Spleen (tissue), 13 donors: ENCODE measurements around the gene SLC16A14. TPM values are rescaled to one million over a fixed set of nuclear protein-coding genes. Genes with fewer than 3 reads are reported as not detected.
A peak's percentile ranks its signal among the peaks of the same experiment; 100 is the strongest.
"Not testable (repeated sequence)": the region's sequence is repeated elsewhere in the genome, so short reads cannot be mapped to it uniquely, and the experiment has no call there.

Source experiments
- DNase-seq: peaks from one replicate; pipeline ENCODE4 v3.0.0-alpha.2; 2020
- H3K27ac ChIP-seq, 8 donors: fragments of 200-600 bp; sonication (generic) in 7 of 8; 1 replicate in 4 of 8; 2 replicates in 4 of 8; pipeline versions ENCODE4 v1.5.0 to v1.8.0; 2016 to 2021; ENCODE audit warnings: inconsistent platforms in 4 of 8, mild to moderate bottlenecking in 4 of 8, moderate library complexity in 1 of 8
- H3K27me3 ChIP-seq, 7 donors: fragments of 200-600 bp; sonication (generic) in 6 of 7; replicated peaks in 1 of 7; 1 replicate in 4 of 7; 2 replicates in 3 of 7; pipeline versions ENCODE4 v1.5.0 to v1.8.0; 2016 to 2021; ENCODE audit warnings: inconsistent platforms in 3 of 7, mild to moderate bottlenecking in 1 of 7
- H3K36me3 ChIP-seq, 6 donors: fragments of 200-600 bp; sonication (generic) in 5 of 6; 1 replicate in 4 of 6; 2 replicates in 2 of 6; pipeline versions ENCODE4 v1.5.0 to v1.8.0; 2016 to 2021; ENCODE audit warnings: inconsistent platforms in 2 of 6
- H3K4me1 ChIP-seq, 6 donors: fragments of 200-600 bp; sonication (generic) in 5 of 6; 1 replicate in 3 of 6; 2 replicates in 3 of 6; pipeline versions ENCODE4 v1.5.0 to v1.8.0; 2016 to 2021; ENCODE audit warnings: inconsistent platforms in 3 of 6
- H3K4me3 ChIP-seq, 8 donors: fragments of 200-600 bp; sonication (generic) in 7 of 8; 1 replicate in 4 of 8; 2 replicates in 4 of 8; pipeline versions ENCODE4 v1.5.0 to v1.8.0; 2016 to 2021; ENCODE audit warnings: inconsistent platforms in 4 of 8, mild to moderate bottlenecking in 4 of 8, moderate library complexity in 2 of 8
- H3K9me3 ChIP-seq, 8 donors: fragments of 200-600 bp; sonication (generic) in 7 of 8; 1 replicate in 4 of 8; 2 replicates in 4 of 8; pipeline versions ENCODE4 v1.5.0 to v1.8.0; 2016 to 2021; ENCODE audit warnings: inconsistent platforms in 4 of 8
- CTCF ChIP-seq, 11 experiments: fragments of 200-600 bp in 7 of 11; fragments of 450-650 bp in 4 of 11; sonication (generic) in 4 of 11; IDR thresholded peaks in 8 of 11; conservative IDR thresholded peaks in 3 of 11; 1 replicate in 7 of 11; 2 replicates in 4 of 11; pipeline versions ENCODE4 v1.4.0 to v1.8.0; 2016 to 2021; ENCODE audit warnings: antibody characterized with exemption in 11 of 11, inconsistent platforms in 4 of 11, mild to moderate bottlenecking in 1 of 11
- POLR2A ChIP-seq, 3 donors: fragments of 450-650 bp; IDR thresholded peaks; one replicate each; pipeline ENCODE4 v1.5.1; 2017; ENCODE audit warnings: antibody characterized with exemption in 3 of 3, mild to moderate bottlenecking in 1 of 3
- POLR2AphosphoS5 ChIP-seq, 3 donors: sonication (generic); formaldehyde crosslinking; IDR thresholded peaks; one replicate each; pipeline ENCODE4 v1.5.1; 2017; ENCODE audit warnings: antibody characterized with exemption in 3 of 3
- WGBS, 5 donors: extraction: QIAGEN DNeasy Blood & Tissue Kit in 3 of 5; methylation state at CpG; one replicate each; pipeline versions ENCODE4 v1.1.5 to v1.1.7; 2013 to 2018; 5-methylcytosine and 5-hydroxymethylcytosine counted together
- intact Hi-C: fragments of 100-400 bp; cut with DNase I; formaldehyde crosslinking; loops from one replicate; pipeline ENCODE4 v1.15.0; 2023; ENCODE audit warnings: low total_unique reads
- long read RNA-seq, 2 donors: transcript quantifications; one replicate each; lab custom pipeline, GENCODE V29; 2026
- polyA plus RNA-seq, 3 donors: library from polyadenylated mRNA; stranded (reverse); fragments of 200-250 nt; gene quantifications; one replicate each; pipeline ENCODE4 v1.2.1, GENCODE V29; 2013
- total RNA-seq, 7 donors: library from RNA; depleted of rRNA in 3 of 7; stranded (reverse); fragments of >200 nt in 3 of 7; fragmentation: NEBNext Ultra II Directional in 4 of 7; extraction: Animal tissue kit (Norgen Biotek cat#: 25700) in 4 of 7; gene quantifications; one replicate each; pipeline versions ENCODE4 v1.1.0 to v1.2.1, GENCODE V29; 2016 to 2021
- donor health status: healthy with polysubstance abuse.
- donor health status: DM: no; HTN: no; CAD: no; lungs with moderate emphysema.
- donor health status: DM: no; HTN: no; CAD: no.
- donor health status: Bipolar disorder and iron deficiency.
- donor health status: healthy.
- donor health status: DM: no; HTN: no; CAD: no.
- donor health status: DM: yes; HTN: yes; CAD: no.

The SLC16A14 gene
- total RNA-seq (10 to 100 TPM in 5 of 7 donors, 1 to 10 TPM in 2; 8.0 to 18.5 (median 15.2) TPM), polyA plus RNA-seq (1 to 10 TPM; 1.8 to 3.0 (median 2.2) TPM)
- long read RNA-seq, donor 1, full-length matches to known transcripts: 6 of 6 reads
- long read RNA-seq, donor 1, partial matches to known transcripts: 0 of 6 reads
- long read RNA-seq, donor 1, other reads (novel, unspliced or antisense): 0 of 6 reads
- long read RNA-seq, donor 2, full-length matches to known transcripts: 6 of 6 reads
- long read RNA-seq, donor 2, partial matches to known transcripts: 0 of 6 reads
- long read RNA-seq, donor 2, other reads (novel, unspliced or antisense): 0 of 6 reads

- TF ChIP-seq POLR2A (IDR thresholded peaks at IDR 0.05): no peak
- TF ChIP-seq CTCF (IDR thresholded peaks at IDR 0.05 in 8 of 11, conservative IDR thresholded peaks at IDR 0.05 in 3 of 11): peak in 2 of 11 experiments; percentile 20 to 27
- Histone ChIP-seq H3K4me1 (peaks cover 3 to 48% (median 25%) of the 10 kb centered on the region in 6 donors), H3K36me3 (no peaks in the 10 kb centered on the region), H3K27ac (peak within 1 kb of the TSS; percentile 49 to 89 (median 83)), H3K27me3 (peaks cover 0 to 20% (median 6%) of the 10 kb centered on the region in 7 donors), H3K9me3 (no peaks in the 10 kb centered on the region), H3K4me3 (peak within 1 kb of the TSS; percentile 63 to 95 (median 74))
- DNase-seq: no peak
- WGBS, 5 donors: 1 to 3% (median 2%) methylated on average over 12 to 24 of the region's 24 CpGs
- intact Hi-C loops: loop anchor here (2.0 kb wide), 1 partner anchor 92 kb away; no protein-coding TSS in a partner anchor
Observed at GRCh38 chr2:230068651-230069055, at the start of gene SLC16A14. Gene SLC16A14, minus strand, starts transcription at chr2:230068924. Its CDS starts 9,572 bp downstream, at chr2:230059352.

- Histone ChIP-seq H3K9me3 (peaks cover 0 to 60% (median 38%) of the 10 kb centered on the region in 8 donors), H3K4me1 (no peaks in the 10 kb centered on the region), H3K27me3 (no peaks in the 10 kb centered on the region), H3K36me3 (no peaks in the 10 kb centered on the region), H3K27ac (no peak overlapping the region), H3K4me3 (no peak overlapping the region)
- intact Hi-C loops: no loop called here
- 0 to 96% (median 61%) methylated on average over 1 of the region's 1 CpG for WGBS, 5 donors
- no peak for DNase-seq
- TF ChIP-seq CTCF (IDR thresholded peaks at IDR 0.05 in 8 of 11, conservative IDR thresholded peaks at IDR 0.05 in 3 of 11) (no peak), POLR2AphosphoS5 (IDR thresholded peaks at IDR 0.05) (no peak), POLR2A (IDR thresholded peaks at IDR 0.05) (no peak)
Observed at GRCh38 chr2:230106771-230107170, 38.0 kb upstream of the SLC16A14 start.

GRCh38 chr2:230101967-230102366 is 33.2 kb upstream of the SLC16A14 start:
- 89 to 97% (median 93%) methylated on average over 2 of the region's 2 CpGs for WGBS, 5 donors
- peaks cover 0 to 52% (median 35%) of the 10 kb centered on the region in 8 donors for H3K9me3 ChIP-seq
- H3K27me3 ChIP-seq, intact Hi-C loops, DNase-seq, H3K36me3 ChIP-seq, H3K4me1 ChIP-seq, H3K27ac ChIP-seq, H3K4me3 ChIP-seq: not testable (repeated sequence)

GRCh38 chr2:230097841-230098240 is 29.1 kb upstream of the SLC16A14 start:
- WGBS, 5 donors: 0 to 98% (median 43%) methylated on average over 2 of the region's 2 CpGs
- H3K27me3 ChIP-seq: no peaks in the 10 kb centered on the region
- H3K4me3 ChIP-seq: no peak overlapping the region
- H3K4me1 ChIP-seq: no peaks in the 10 kb centered on the region
- no peak for TF ChIP-seq CTCF (IDR thresholded peaks at IDR 0.05 in 8 of 11, conservative IDR thresholded peaks at IDR 0.05 in 3 of 11)
- TF ChIP-seq POLR2A (IDR thresholded peaks at IDR 0.05): no peak
- no peak for TF ChIP-seq POLR2AphosphoS5 (IDR thresholded peaks at IDR 0.05)
- peaks cover 0 to 33% (median 17%) of the 10 kb centered on the region in 8 donors for H3K9me3 ChIP-seq
- no peaks in the 10 kb centered on the region for H3K36me3 ChIP-seq
- DNase-seq: no peak
- intact Hi-C loops: no loop called here
- H3K27ac ChIP-seq: no peak overlapping the region
